GM21423 (cell line): Measurements from ENCODE around the gene MUC20.
"Not testable (repeated sequence)": the region's sequence is repeated elsewhere in the genome, so short reads cannot be mapped to it uniquely, and the experiment has no call there.

ENCODE experiments used
- ATAC-seq: cut with Tn5 transposase; IDR thresholded peaks from one replicate; pipeline ENCODE4 v1.9.1; 2021; ENCODE audit warnings: mild to moderate bottlenecking, moderate library complexity; ENCODE audit not compliant: unreplicated experiment

MUC20 gene, protein sequence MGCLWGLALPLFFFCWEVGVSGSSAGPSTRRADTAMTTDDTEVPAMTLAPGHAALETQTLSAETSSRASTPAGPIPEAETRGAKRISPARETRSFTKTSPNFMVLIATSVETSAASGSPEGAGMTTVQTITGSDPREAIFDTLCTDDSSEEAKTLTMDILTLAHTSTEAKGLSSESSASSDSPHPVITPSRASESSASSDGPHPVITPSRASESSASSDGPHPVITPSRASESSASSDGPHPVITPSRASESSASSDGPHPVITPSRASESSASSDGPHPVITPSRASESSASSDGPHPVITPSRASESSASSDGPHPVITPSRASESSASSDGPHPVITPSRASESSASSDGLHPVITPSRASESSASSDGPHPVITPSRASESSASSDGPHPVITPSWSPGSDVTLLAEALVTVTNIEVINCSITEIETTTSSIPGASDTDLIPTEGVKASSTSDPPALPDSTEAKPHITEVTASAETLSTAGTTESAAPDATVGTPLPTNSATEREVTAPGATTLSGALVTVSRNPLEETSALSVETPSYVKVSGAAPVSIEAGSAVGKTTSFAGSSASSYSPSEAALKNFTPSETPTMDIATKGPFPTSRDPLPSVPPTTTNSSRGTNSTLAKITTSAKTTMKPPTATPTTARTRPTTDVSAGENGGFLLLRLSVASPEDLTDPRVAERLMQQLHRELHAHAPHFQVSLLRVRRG

GRCh38 chr3:195720831-195721506 is at the start of gene MUC20:
MUC20 (plus strand) TSS chr3:195720978; CDS start chr3:195721008, 30 bp downstream.
- ATAC-seq = not testable (repeated sequence)

- ATAC-seq = not testable (repeated sequence)
These were observed 49.5 kb upstream of the MUC20 start for GRCh38 chr3:195671283-195671682.

DNA sequence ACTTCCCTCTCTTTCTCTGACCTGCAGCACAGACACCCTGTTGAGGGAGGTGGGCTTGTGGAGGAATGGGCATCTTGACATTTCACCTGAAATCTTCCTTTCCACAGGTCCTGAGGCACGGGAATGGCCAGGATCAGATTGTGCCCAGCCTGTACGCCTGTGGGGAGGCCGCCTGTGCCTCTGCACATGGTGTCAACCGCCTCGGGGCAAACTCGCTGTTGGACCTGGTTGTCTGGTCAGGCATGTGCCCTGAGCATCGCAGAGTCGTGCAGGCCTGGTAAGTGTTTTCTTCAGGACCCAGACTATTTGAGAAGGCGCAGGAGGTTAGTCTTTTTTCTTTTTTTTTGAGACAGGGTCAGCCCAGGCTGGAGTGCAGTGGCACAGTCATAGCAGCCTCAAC is 47.1 kb upstream of the MUC20 start:
- ATAC-seq = not testable (repeated sequence)

DNA sequence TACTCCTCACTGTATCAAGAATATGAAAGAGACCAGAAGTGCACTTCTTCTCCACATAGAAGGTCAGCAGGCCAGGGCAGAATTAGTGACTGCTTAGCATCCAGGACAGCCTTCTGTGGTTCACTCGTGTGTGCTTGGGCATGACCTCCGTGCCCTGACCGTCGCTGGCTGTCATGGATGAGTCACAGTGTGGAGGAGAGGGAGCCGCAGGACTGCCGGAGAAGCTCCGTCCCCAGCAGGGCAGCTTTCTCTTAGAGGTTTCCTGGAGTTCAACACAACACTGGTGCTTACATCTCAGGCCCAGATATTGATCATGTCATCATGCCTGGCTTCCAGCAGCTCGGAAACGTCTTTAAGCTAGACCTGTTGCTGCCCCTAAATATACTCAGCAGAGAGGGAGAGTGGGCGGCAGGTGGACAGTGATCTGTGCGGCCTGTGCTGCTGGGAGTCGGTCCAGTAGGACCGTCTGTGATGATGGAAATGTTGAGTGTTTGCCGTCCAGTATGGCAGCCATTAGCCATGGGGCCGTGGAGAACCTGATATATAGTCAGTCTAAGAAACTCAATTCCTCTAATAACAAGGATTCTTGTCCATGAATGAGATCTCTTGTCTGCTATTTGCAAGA is 42.3 kb upstream of the MUC20 start:
- ATAC-seq = not testable (repeated sequence)

DNA sequence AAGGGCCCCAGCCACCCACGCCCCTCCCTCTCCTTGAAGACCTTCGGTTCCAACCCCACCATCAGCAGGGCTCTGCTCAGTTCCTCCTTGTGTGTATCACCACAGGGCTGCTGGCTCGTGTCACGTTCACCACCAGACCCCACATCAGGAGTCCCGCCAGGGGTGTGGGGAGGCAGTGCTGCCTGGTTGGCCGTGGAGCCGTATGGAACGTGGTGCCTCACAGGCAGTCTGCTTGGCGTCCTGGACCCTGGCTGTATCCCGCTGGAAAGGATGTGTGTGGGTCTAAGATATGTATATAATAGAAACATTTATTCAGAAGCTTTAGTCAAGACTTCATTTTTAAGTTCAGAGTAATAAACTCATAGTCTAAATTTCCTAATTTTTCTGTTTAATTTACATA is 40.1 kb upstream of the MUC20 start:
- not testable (repeated sequence) for ATAC-seq

DNA sequence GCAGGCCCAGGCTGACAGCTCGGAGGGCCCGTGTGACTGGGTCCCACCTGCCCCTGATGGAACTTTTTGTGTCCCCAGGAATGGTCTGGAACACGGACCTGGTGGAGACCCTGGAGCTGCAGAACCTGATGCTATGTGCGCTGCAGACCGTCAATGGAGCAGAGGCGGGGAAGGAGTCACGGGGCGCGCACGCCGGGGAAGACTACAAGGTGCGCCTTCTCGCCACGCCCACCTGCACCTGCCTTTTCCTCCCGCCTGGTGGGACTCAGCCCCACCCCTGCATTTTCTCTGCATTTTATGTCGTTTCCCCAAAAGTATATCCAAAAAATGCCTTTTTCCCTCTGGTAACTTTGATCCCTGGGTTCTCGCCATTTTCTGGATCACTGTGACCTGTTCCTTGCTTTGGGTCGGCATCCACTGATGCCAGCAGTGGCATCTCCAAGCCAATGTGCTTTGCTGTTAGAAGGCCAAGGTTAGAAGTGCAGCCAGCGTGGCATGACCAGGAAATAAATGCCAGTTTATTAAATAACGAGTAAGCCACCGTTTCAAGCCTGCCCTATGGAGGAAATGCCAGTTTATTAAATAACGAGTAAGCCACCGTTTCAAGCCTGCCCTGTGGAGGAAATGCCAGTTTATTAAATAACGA is 39.2 kb upstream of the MUC20 start:
- ATAC-seq = not testable (repeated sequence)

DNA sequence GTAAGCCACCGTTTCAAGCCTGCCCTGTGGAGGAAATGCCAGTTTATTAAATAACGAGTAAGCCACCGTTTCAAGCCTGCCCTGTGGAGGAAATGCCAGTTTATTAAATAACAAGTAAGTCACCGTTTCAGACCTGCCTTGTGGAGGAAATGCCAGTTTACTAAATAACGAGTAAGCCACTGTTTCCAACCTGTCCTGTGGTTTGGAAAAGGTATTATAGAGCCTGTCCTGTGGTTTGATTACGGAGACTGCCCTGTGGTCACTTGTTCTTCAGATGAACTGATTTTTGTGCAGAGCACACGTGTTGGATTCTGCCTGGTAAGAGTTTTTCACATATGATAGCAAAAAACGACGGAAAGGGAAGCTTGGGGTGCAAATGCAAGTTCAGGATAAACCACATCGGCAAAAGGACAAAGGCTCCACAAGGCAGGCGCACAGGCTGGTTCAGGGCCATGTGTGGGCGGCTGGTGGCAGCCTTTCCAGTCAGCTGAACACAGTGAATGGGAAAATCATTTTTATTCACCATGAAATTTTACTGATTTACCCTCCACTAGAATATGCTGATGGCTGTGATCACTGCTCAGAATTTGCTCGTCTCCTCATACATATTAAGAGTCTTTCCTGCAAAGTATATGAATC is 38.6 kb upstream of the MUC20 start:
- not testable (repeated sequence) for ATAC-seq

DNA sequence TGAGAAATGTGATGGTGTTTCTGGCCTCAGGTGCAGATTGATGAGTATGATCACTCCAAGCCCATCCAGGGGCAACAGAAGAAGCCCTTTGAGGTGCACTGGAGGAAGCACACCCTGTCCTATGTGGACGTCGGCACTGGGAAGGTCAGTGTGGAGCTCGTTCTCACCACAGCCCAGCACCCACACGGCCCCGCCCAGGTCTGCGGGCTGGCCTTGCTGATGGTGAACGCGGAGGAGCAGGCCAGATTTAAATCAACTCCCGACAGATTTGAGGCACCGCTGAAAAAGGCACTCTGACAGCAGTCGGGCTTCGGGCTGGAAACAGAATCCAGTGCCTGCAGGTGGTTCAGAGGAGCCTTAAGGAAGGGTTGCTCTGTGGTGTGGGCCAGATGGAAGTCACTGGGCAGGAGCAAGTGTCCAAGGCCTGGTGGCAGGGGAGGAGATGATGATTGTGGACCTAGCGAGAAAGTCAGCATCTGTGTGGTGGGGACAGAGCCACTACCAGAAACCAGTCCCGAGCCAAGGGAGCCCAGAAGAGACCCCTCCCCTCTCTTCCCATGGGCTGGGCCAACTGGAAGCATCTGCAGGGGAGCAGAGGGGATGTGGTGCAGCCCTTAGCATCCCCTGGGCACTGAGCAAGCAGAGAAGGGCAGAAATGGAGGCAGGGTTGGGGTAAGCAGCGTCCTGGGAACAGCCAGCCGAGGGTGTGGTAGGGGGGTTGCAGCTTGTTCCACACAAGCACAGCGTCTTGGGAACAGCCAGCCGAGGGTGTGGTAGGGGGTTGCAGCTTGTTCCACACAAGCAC is 36.9 kb upstream of the MUC20 start:
- ATAC-seq = not testable (repeated sequence)

DNA sequence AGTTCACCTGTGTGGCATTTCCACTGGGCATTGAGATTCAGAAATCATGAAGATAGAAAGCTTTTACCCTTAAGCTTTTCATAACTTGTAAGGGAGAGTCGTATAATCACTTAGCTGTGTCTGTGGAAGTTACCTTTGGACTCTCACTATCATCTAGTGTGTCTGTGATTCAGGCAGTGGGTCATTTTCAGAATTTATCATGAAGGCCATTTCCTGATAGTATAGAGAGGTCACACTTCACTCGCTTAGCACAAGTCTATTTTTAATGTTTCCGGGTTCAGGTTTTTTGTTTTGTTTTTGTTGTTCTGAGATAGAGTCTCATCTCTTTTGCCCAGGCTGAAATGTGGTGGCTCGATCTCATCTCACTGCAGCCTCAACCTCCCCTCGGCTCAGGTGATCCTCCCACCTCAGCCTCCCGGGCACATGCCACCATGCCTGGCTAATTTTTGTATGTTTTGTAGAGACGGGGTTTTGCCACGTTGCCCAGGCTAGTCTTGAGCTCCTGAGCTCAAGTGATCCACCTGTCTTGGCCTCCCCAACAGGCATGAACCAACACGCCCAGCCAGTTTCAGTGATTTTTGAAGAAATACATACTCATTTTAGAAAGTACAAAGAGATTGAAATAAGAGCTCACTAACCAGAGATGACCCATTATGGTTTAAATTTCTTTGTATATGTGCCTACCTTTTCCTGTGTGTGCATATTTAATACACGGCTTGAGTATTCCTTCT is 36.1 kb upstream of the MUC20 start:
- not testable (repeated sequence) for ATAC-seq

- ATAC-seq = not testable (repeated sequence)
These were observed 34.1 kb upstream of the MUC20 start for GRCh38 chr3:195686537-195687208.

DNA sequence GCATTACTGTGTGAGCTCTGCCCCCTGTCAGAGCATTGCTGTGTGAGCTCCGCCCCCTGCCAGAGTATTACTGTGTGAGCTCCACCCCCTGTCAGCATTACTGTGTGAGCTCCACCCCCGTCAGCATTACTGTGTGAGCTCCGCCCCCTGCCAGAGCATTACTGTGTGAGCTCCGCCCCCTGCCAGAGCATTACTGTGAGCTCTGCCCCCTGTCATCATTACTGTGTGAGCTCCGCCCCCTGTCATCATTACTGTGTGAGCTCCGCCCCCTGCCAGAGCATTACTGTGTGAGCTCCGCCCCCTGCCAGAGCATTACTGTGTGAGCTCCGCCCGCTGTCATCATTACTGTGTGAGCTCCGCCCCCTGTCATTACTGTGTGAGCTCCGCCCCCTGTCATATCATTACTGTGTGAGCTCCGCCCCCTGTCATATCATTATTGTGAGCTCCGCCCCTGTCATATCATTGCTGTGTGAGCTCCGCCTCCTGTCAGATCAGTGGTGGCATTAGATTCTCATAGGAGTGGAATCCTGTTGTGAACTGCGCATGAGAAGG is 33.5 kb upstream of the MUC20 start:
- not testable (repeated sequence) for ATAC-seq

- not testable (repeated sequence) for ATAC-seq
These were observed 32.2 kb upstream of the MUC20 start for GRCh38 chr3:195688471-195689183.

- not testable (repeated sequence) for ATAC-seq
These were observed 31.4 kb upstream of the MUC20 start for GRCh38 chr3:195689184-195690070.

- ATAC-seq = no peak
These were observed 29.8 kb upstream of the MUC20 start for GRCh38 chr3:195690951-195691350.

- not testable (repeated sequence) for ATAC-seq
These were observed 29.0 kb upstream of the MUC20 start for GRCh38 chr3:195691596-195692353.
